ENCODE measurements around the gene CACNA1H.
A peak's percentile ranks its signal among the peaks of the same experiment; 100 is the strongest.
"Not testable (repeated sequence)": the region's sequence is repeated elsewhere in the genome, so short reads cannot be mapped to it uniquely, and the experiment has no call there.

Gene CACNA1H

GRCh38 chr16:1194665-1195392 lies 41.9 kb downstream of the CACNA1H start:
- peak; percentile 33 for DNase-seq

GRCh38 chr16:1195393-1195666 lies 42.4 kb downstream of the CACNA1H start:
- no peak for DNase-seq

- DNase-seq, result no peak
Observed at GRCh38 chr16:1196494-1196893, 43.6 kb downstream of the CACNA1H start.

GRCh38 chr16:1197237-1197866 lies 44.4 kb downstream of the CACNA1H start:
- no peak for DNase-seq

- no peak for DNase-seq
Observed at GRCh38 chr16:1198194-1198593, 45.3 kb downstream of the CACNA1H start.

- DNase-seq, result not testable (repeated sequence)
Observed at GRCh38 chr16:1198671-1199346, 45.9 kb downstream of the CACNA1H start.

- no peak for DNase-seq
Observed at GRCh38 chr16:1199347-1200013, 46.6 kb downstream of the CACNA1H start.

GRCh38 chr16:1200014-1200627 lies 47.2 kb downstream of the CACNA1H start:
- no peak for DNase-seq

- no peak for DNase-seq
Observed at GRCh38 chr16:1201444-1201843, 48.5 kb downstream of the CACNA1H start.

- DNase-seq, result no peak
Observed at GRCh38 chr16:1202274-1202673, 49.4 kb downstream of the CACNA1H start.

GRCh38 chr16:1204933-1205332 lies 52.0 kb downstream of the CACNA1H start:
- no peak for DNase-seq

GRCh38 chr16:1206326-1206725 lies 53.4 kb downstream of the CACNA1H start:
- DNase-seq, result no peak

- no peak for DNase-seq
Observed at GRCh38 chr16:1206786-1207185, 53.9 kb downstream of the CACNA1H start.

- DNase-seq, result no peak
Observed at GRCh38 chr16:1208239-1208830, 55.4 kb downstream of the CACNA1H start.

- DNase-seq, result no peak
Observed at GRCh38 chr16:1209081-1209480, 56.2 kb downstream of the CACNA1H start.

- no peak for DNase-seq
Observed at GRCh38 chr16:1210461-1210860, 57.6 kb downstream of the CACNA1H start.

- no peak for DNase-seq
Observed at GRCh38 chr16:1211451-1212268, 58.8 kb downstream of the CACNA1H start.

- DNase-seq, result no peak
Observed at GRCh38 chr16:1212616-1213194, 59.8 kb downstream of the CACNA1H start.

GRCh38 chr16:1213231-1213630 lies 60.3 kb downstream of the CACNA1H start:
- no peak for DNase-seq

GRCh38 chr16:1213796-1214372 lies 61.0 kb downstream of the CACNA1H start:
- DNase-seq, result no peak

GRCh38 chr16:1214719-1215118 lies 61.8 kb downstream of the CACNA1H start:
- no peak for DNase-seq

Data from stimulated activated CD4-positive, alpha-beta T cell treated with anti-CD3 and anti-CD28 coated beads, Interleukin-4, amount 100 ng/mL, for 1 hour (primary cell).